Skeletal muscle tissue (tissue), 4 donors: Measurements from ENCODE around the gene RGS8. TPM values are rescaled to one million over a fixed set of nuclear protein-coding genes. Genes with fewer than 3 reads are reported as not detected.

Experiments
- H3K27ac ChIP-seq: one replicate; pipeline ENCODE4 v1.7.0; 2013; ENCODE audit warnings: mild to moderate bottlenecking, low read depth, low read length, inconsistent platforms
- H3K27me3 ChIP-seq, 3 donors: one replicate each; pipeline ENCODE4 v1.7.0; 2013; ENCODE audit warnings: low read length in 3 of 3; ENCODE audit not compliant: control insufficient read depth in 3 of 3, insufficient read depth in 3 of 3
- H3K36me3 ChIP-seq, 3 donors: one replicate each; pipeline ENCODE4 v1.7.0; 2013; ENCODE audit warnings: low read length in 3 of 3; ENCODE audit not compliant: control insufficient read depth in 3 of 3, insufficient read depth in 3 of 3
- H3K4me1 ChIP-seq, 3 donors: one replicate each; pipeline ENCODE4 v1.7.0; 2013; ENCODE audit warnings: low read length in 3 of 3, mild to moderate bottlenecking in 3 of 3; ENCODE audit not compliant: control insufficient read depth in 3 of 3, insufficient read depth in 3 of 3
- H3K4me3 ChIP-seq, 3 donors: one replicate each; pipeline ENCODE4 v1.7.0; 2013; ENCODE audit warnings: low read length in 3 of 3
- H3K9ac ChIP-seq, 3 donors: one replicate each; pipeline ENCODE4 v1.7.0; 2013; ENCODE audit warnings: low read length in 3 of 3, mild to moderate bottlenecking in 3 of 3, moderate library complexity in 2 of 3, low read depth in 1 of 3
- H3K9me3 ChIP-seq, 3 donors: one replicate each; pipeline ENCODE4 v1.7.0; 2013; ENCODE audit warnings: low read length in 3 of 3; ENCODE audit not compliant: control insufficient read depth in 3 of 3
- total RNA-seq: library from RNA; depleted of rRNA; stranded (reverse); fragments of >200 nt; gene quantifications from one replicate; pipeline ENCODE4 v1.2.3, GENCODE V29; 2014
- donor health status: Osteomylitis.

The RGS8 gene
- total RNA-seq, 1 donor from 2014 or later = not detected

GRCh38 chr1:182674346-182675246 is 9.8 kb downstream of the RGS8 start:
- Histone ChIP-seq H3K27me3 (peaks cover 12 to 20% (median 15%) of the 10 kb centered on the region in 3 donors), H3K9me3 (no peaks in the 10 kb centered on the region), H3K4me1 (peaks cover 11 to 17% (median 15%) of the 10 kb centered on the region in 3 donors), H3K4me3 (no peak overlapping the region), H3K27ac (no peak overlapping the region), H3K9ac (no peak overlapping the region), H3K36me3 (no peaks in the 10 kb centered on the region)

- H3K36me3 ChIP-seq = no peaks in the 10 kb centered on the region
- no peaks in the 10 kb centered on the region for H3K9me3 ChIP-seq
- no peak overlapping the region for H3K4me3 ChIP-seq
- H3K4me1 ChIP-seq = peaks cover 11 to 17% (median 15%) of the 10 kb centered on the region in 3 donors
- no peak overlapping the region for H3K27ac ChIP-seq
- H3K27me3 ChIP-seq = peaks cover 12 to 23% (median 15%) of the 10 kb centered on the region in 3 donors
- H3K9ac ChIP-seq = no peak overlapping the region
These were observed 11.9 kb downstream of the RGS8 start for GRCh38 chr1:182672487-182672836.

GRCh38 chr1:182671750-182672486 is 12.5 kb downstream of the RGS8 start:
- Histone ChIP-seq H3K27me3 (peaks cover 12 to 23% (median 15%) of the 10 kb centered on the region in 3 donors), H3K27ac (no peak overlapping the region), H3K9me3 (no peaks in the 10 kb centered on the region), H3K4me3 (no peak overlapping the region), H3K36me3 (no peaks in the 10 kb centered on the region), H3K4me1 (peaks cover 11 to 17% (median 15%) of the 10 kb centered on the region in 3 donors), H3K9ac (no peak overlapping the region)

GRCh38 chr1:182670032-182670749 is 14.2 kb downstream of the RGS8 start:
- Histone ChIP-seq H3K4me1 (peaks cover 9 to 13% (median 13%) of the 10 kb centered on the region in 3 donors), H3K9ac (no peak overlapping the region), H3K36me3 (no peaks in the 10 kb centered on the region), H3K4me3 (no peak overlapping the region), H3K27ac (no peak overlapping the region), H3K27me3 (peaks cover 12 to 23% (median 15%) of the 10 kb centered on the region in 3 donors), H3K9me3 (no peaks in the 10 kb centered on the region)

GRCh38 chr1:182669266-182669665 is 15.1 kb downstream of the RGS8 start:
- peaks cover 12 to 23% (median 15%) of the 10 kb centered on the region in 3 donors for H3K27me3 ChIP-seq
- no peaks in the 10 kb centered on the region for H3K9me3 ChIP-seq
- no peaks in the 10 kb centered on the region for H3K36me3 ChIP-seq

GRCh38 chr1:182668521-182669054 is 15.8 kb downstream of the RGS8 start:
- peaks cover 12 to 23% (median 15%) of the 10 kb centered on the region in 3 donors for H3K27me3 ChIP-seq
- no peak overlapping the region for H3K9ac ChIP-seq
- peaks cover 0 to 4% (median 0%) of the 10 kb centered on the region in 3 donors for H3K4me1 ChIP-seq
- no peak overlapping the region for H3K27ac ChIP-seq
- no peaks in the 10 kb centered on the region for H3K9me3 ChIP-seq
- no peaks in the 10 kb centered on the region for H3K36me3 ChIP-seq
- no peak overlapping the region for H3K4me3 ChIP-seq

More at GRCh38 chr1:182669266-182669665, 15.1 kb downstream of the RGS8 start:
- H3K4me3 ChIP-seq = no peak overlapping the region
- peaks cover 0 to 7% (median 4%) of the 10 kb centered on the region in 3 donors for H3K4me1 ChIP-seq
- H3K27ac ChIP-seq = no peak overlapping the region
- no peak overlapping the region for H3K9ac ChIP-seq

- Histone ChIP-seq H3K27me3 (peaks cover 12 to 23% (median 15%) of the 10 kb centered on the region in 3 donors), H3K27ac (no peak overlapping the region), H3K9me3 (no peaks in the 10 kb centered on the region), H3K4me3 (no peak overlapping the region), H3K4me1 (peaks cover 0 to 4% (median 0%) of the 10 kb centered on the region in 3 donors), H3K36me3 (no peaks in the 10 kb centered on the region), H3K9ac (no peak overlapping the region)
These were observed 16.4 kb downstream of the RGS8 start for GRCh38 chr1:182667848-182668505.

GRCh38 chr1:182666706-182667105 is 17.7 kb downstream of the RGS8 start:
- H3K27ac ChIP-seq = no peak overlapping the region
- no peak overlapping the region for H3K9ac ChIP-seq
- peaks cover 7 to 20% (median 8%) of the 10 kb centered on the region in 3 donors for H3K27me3 ChIP-seq
- H3K9me3 ChIP-seq = no peaks in the 10 kb centered on the region
- no peak overlapping the region for H3K4me3 ChIP-seq
- peaks cover 0 to 4% (median 0%) of the 10 kb centered on the region in 3 donors for H3K4me1 ChIP-seq
- H3K36me3 ChIP-seq = no peaks in the 10 kb centered on the region

GRCh38 chr1:182664296-182664695 is 20.1 kb downstream of the RGS8 start:
- Histone ChIP-seq H3K4me3 (no peak overlapping the region), H3K9me3 (no peaks in the 10 kb centered on the region), H3K27me3 (peaks cover 0 to 1% (median 0%) of the 10 kb centered on the region in 3 donors), H3K4me1 (peaks cover 0 to 4% (median 0%) of the 10 kb centered on the region in 3 donors), H3K9ac (no peak overlapping the region), H3K36me3 (no peaks in the 10 kb centered on the region), H3K27ac (no peak overlapping the region)
